HUES48 (cell line): ENCODE data around the gene FBXL12.
A peak's percentile ranks its signal among the peaks of the same experiment; 100 is the strongest.

Experiments used
- H3K27ac ChIP-seq: one replicate; pipeline ENCODE4 v1.7.0; 2013; ENCODE audit warnings: low read depth, low read length, inconsistent platforms
- H3K27me3 ChIP-seq: 2 replicates; pipeline ENCODE4 v1.6.1; 2013; ENCODE audit warnings: mild to moderate bottlenecking, low read length; ENCODE audit not compliant: control insufficient read depth, insufficient read depth
- H3K36me3 ChIP-seq: 2 replicates; pipeline ENCODE4 v1.6.1; 2013; ENCODE audit warnings: low read length; ENCODE audit not compliant: control insufficient read depth, insufficient read depth
- H3K4me1 ChIP-seq: 2 replicates; pipeline ENCODE4 v1.6.1; 2013; ENCODE audit warnings: mild to moderate bottlenecking, low read length; ENCODE audit not compliant: control insufficient read depth, insufficient read depth
- H3K4me3 ChIP-seq: 2 replicates; pipeline ENCODE4 v1.5.1; 2013; ENCODE audit warnings: mild to moderate bottlenecking, low read depth, low read length
- H3K9ac ChIP-seq: 2 replicates; pipeline ENCODE4 v1.6.1; 2013; ENCODE audit warnings: mild to moderate bottlenecking, low read depth, low read length, moderate library complexity
- H3K9me3 ChIP-seq: 2 replicates; pipeline ENCODE4 v1.6.1; 2013; ENCODE audit warnings: low read length; ENCODE audit not compliant: control insufficient read depth, insufficient read depth

Gene FBXL12, protein sequence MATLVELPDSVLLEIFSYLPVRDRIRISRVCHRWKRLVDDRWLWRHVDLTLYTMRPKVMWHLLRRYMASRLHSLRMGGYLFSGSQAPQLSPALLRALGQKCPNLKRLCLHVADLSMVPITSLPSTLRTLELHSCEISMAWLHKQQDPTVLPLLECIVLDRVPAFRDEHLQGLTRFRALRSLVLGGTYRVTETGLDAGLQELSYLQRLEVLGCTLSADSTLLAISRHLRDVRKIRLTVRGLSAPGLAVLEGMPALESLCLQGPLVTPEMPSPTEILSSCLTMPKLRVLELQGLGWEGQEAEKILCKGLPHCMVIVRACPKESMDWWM

DNA sequence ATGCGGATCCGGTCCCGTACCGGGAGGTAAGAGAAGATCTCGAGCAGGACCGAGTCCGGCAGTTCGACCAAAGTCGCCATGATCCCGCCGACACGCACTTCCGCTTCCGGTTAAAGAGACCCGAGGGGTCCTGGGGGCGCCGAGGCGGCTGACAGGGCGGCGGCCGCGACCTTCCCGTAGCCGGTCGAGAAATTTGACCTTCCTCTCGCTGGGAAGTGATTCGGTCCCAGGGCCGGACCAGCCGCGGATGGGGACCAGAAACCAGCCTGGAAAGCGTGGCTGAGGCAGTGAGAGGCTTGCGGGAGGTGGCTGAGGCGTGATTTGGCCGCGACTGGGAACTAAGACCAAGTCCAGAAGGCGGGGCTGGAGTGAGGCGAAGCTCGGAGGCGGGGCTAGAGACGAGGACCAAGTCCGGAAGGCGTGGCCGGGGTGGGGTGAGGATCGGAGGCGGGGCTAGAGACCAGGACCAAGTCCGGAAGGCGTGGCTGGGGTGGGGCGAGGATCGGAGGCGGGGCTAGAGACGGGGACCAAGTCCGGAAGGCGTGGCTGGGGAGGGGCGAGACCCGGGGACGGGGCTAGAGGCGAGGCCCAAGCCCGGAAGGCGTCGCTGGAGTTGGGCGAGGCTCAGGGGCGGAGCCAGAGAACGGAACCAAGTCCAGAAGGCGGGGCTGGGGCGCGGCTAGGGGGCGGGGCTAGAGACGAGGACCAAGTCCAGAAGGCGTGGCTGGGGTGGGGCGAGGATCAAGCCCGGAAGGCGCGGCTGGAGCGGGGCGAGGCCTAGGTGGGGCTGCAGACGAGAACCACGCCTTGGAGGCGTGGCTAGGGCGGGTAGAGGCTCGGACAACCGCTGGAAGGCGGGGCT lies at the start of gene FBXL12:
Gene FBXL12, minus strand, starts transcription at position 346 of the 862 bp plus-strand sequence. Its CDS starts 266 bp downstream, at position 80.
- H3K27me3 ChIP-seq, result no peaks in the 10 kb centered on the region
- H3K9ac ChIP-seq, result peak within 1 kb of the TSS; percentile 84
- no peaks in the 10 kb centered on the region for H3K9me3 ChIP-seq
- H3K4me3 ChIP-seq, result peak within 1 kb of the TSS; percentile 87
- peaks cover 6% of the 10 kb centered on the region for H3K4me1 ChIP-seq
- H3K27ac ChIP-seq, result peak within 1 kb of the TSS; percentile 97
- H3K36me3 ChIP-seq, result no peaks in the 10 kb centered on the region

DNA sequence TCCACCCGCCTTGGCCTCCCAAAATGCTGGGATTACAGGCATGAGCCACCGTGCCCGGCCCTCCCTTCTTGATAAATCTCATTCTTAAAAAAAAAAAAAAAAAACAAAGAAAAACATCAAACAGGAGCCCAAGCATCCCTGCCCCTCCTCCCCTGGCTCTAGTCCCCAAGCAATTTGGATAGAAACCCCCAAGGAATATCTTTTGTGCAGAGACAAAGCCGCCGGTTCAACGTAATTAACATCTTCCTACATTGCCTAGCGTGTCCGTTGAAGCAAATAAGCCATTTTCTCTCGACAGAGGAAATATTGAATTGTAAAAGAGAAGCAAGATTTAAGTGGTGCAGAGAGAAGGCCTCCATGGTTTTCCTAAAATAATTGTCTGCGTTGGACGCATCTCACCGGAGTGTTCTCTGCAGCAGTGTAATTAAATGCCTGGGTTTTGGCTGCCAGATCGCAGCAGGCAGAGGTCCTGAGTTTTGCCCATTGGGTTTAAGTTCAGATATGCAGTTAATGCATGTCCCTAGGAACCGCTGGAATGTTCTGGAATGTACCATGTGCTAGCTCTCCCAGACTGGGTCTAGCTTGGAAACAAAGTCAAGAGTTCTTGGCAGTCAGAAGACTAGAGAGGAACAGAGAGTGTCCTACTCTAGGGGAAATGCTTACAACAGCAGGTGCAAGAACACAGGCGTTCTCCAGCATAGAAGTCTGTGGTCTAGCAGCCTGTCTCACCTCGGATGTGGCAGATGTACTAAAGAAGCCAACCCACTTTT lies 47.0 kb upstream of the FBXL12 start:
- 0 out of 2 replicates have a peak overlapping the region, but pooled peaks have one; percentile 11 for H3K9ac ChIP-seq
- peaks cover 7% of the 10 kb centered on the region; the same call in 1 of the 2 replicates for H3K4me1 ChIP-seq
- H3K27me3 ChIP-seq, result no peaks in the 10 kb centered on the region
- peak overlapping the region; percentile 74 for H3K27ac ChIP-seq
- no peaks in the 10 kb centered on the region for H3K9me3 ChIP-seq
- H3K36me3 ChIP-seq, result no peaks in the 10 kb centered on the region
- no peak overlapping the region for H3K4me3 ChIP-seq

DNA sequence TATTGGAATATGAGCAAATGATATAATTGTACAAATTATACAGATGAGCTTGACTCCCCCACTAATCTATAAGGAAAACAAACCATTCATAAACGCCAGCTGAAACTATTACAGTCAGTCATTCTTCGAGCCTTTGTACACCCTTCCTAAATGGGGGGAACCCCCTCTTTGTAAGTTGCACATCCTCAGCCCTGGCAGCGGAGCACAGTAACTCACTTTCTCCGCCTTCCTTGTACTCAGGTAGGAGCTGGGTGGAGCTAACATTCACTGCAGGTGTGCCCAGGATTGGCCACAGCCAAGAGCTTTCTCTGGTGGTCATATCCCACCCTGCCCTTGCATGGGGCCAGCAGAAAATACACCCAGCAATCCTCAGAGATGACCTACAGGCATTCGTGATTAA lies 44.9 kb upstream of the FBXL12 start:
- H3K4me1 ChIP-seq, result peaks cover 7% of the 10 kb centered on the region; the same call in 1 of the 2 replicates
- H3K9me3 ChIP-seq, result no peaks in the 10 kb centered on the region
- H3K27ac ChIP-seq, result no peak overlapping the region
- no peak overlapping the region for H3K9ac ChIP-seq
- H3K4me3 ChIP-seq, result no peak overlapping the region
- no peaks in the 10 kb centered on the region for H3K27me3 ChIP-seq
- H3K36me3 ChIP-seq, result peaks cover 4% of the 10 kb centered on the region; the same call in 1 of the 2 replicates

DNA sequence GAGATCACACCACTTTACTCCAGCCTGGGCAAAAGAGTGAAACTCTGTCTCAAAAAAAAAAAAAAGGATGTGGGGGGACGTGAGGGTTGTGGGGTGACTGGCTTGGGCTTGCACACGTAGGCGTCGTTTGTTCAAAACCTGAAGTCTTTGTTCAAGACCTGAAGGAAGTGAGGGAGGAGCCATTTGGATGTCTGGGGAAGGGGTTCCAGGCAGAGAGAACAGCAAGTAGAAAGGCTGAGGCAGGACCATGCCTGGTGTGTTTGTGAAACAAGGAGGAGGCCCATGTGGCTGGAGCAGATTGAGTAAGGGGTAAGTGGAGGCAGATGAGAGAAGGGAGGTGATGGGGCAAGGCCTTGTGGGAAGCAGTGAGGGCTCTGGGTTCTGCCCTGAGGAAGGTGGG lies 44.1 kb upstream of the FBXL12 start:
- Histone ChIP-seq H3K27me3 (no peaks in the 10 kb centered on the region), H3K4me3 (no peak overlapping the region), H3K9me3 (no peaks in the 10 kb centered on the region), H3K4me1 (peaks cover 7% of the 10 kb centered on the region; the same call in 1 of the 2 replicates), H3K9ac (no peak overlapping the region), H3K36me3 (peaks cover 4% of the 10 kb centered on the region; the same call in 1 of the 2 replicates), H3K27ac (no peak overlapping the region)

DNA sequence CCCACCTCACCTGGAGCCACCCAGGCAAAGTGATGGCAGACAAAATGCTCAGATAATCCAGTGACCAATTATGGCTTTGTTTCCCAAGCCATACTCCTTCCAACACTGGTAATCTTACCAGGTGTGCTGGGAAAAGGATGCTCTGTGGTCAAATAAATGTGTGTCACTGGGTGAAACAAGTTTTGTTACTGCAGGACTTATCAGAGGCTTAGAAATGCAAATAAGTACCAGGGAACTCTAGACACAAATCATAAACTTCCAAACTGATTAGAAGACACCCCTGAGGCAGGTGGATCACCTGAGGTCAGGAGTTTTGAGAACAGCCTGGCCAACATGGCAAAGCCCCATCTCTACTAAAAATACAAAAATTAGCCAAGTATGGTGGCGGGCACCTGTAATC lies 42.6 kb upstream of the FBXL12 start:
- Histone ChIP-seq H3K36me3 (peaks cover 19% of the 10 kb centered on the region), H3K9ac (no peak overlapping the region), H3K4me3 (no peak overlapping the region), H3K9me3 (no peaks in the 10 kb centered on the region), H3K4me1 (peaks cover 7% of the 10 kb centered on the region; the same call in 1 of the 2 replicates), H3K27ac (no peak overlapping the region), H3K27me3 (no peaks in the 10 kb centered on the region)

DNA sequence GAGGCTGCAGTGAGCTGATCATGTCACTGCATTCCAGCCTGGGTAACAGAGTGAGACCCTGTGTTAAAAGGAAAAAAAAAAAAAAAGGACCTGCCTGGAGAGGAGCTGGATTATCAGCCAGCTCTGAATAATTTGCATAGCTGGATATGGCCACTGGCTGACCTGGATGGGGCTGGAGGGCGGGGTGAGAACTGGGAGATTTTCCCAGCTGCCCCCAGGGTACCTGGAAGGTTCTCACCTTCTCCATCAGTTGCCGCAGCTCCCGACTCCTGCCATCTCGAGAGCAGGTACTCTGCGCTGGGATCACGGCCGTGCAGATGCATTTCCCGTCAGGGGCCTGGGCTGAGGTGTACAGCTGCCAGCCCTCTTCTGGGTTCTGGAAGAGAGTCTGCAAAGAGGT lies 41.5 kb upstream of the FBXL12 start:
- Histone ChIP-seq H3K27me3 (no peaks in the 10 kb centered on the region), H3K9ac (no peak overlapping the region), H3K36me3 (peaks cover 25% of the 10 kb centered on the region), H3K9me3 (no peaks in the 10 kb centered on the region), H3K4me3 (no peak overlapping the region), H3K27ac (no peak overlapping the region), H3K4me1 (no peaks in the 10 kb centered on the region)

DNA sequence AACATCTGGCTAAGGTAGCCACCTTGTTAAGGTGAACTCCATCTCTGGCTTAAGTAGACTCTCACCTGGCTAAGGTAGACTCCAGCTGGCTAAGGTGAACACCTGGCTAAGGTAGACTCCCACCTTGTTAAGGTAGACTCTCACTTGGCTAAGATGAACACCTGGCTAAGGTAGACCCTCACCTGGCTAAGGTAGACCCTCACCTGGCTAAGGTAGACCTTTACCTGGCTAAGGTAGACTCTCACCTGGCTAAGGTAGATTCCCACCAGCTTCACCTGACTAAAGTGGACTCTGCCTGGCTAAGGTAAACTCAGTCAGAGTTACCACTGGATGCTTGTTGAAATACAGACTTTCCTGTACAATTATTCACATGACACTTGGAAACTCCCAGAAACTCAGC lies 39.9 kb upstream of the FBXL12 start:
- H3K9me3 ChIP-seq, result no peaks in the 10 kb centered on the region
- H3K27ac ChIP-seq, result no peak overlapping the region
- no peaks in the 10 kb centered on the region for H3K27me3 ChIP-seq
- H3K4me3 ChIP-seq, result no peak overlapping the region
- no peaks in the 10 kb centered on the region for H3K4me1 ChIP-seq
- H3K36me3 ChIP-seq, result peaks cover 34% of the 10 kb centered on the region
- no peak overlapping the region for H3K9ac ChIP-seq

DNA sequence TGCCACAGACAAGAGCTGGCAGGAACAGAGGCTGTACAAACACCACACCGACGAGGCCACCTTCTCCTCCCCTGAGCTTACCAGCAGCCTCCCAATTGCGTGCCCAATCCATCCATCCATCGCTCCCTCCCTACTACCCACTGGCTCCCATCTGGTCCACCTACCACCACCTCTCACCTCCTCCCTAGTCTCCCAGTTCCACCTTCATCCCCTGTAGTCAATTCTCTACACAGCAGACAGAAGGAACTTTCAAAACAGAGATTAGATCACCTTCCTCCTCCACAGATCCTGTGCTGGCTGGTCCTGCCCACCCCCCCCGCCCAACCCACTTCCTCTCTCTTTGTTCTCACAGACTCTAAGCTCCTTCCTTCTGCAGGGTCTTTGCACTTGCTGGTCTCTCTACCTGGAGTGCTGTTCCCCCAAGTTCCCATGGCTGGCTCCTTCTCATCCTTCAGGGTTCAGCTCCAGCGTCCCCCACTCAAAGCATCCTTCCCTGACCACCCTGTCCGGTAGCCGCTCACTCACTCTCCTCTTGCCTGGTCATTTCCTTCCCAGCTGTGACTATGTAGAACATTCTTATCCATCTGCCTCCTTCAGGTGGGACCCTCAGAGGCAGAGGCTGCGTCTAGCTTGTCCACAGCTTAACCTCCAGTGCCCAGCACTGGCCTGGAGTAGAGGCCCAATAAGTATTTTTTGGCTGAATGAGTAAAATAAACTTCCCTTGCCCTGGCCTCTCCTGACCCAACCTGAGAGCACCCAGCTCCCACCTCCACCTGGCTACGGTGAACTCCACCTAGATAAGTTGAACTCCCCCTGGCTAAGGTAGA lies 39.3 kb upstream of the FBXL12 start:
- Histone ChIP-seq H3K27me3 (no peaks in the 10 kb centered on the region), H3K4me3 (no peak overlapping the region), H3K36me3 (peaks cover 34% of the 10 kb centered on the region), H3K4me1 (no peaks in the 10 kb centered on the region), H3K9me3 (no peaks in the 10 kb centered on the region), H3K9ac (no peak overlapping the region), H3K27ac (no peak overlapping the region)

DNA sequence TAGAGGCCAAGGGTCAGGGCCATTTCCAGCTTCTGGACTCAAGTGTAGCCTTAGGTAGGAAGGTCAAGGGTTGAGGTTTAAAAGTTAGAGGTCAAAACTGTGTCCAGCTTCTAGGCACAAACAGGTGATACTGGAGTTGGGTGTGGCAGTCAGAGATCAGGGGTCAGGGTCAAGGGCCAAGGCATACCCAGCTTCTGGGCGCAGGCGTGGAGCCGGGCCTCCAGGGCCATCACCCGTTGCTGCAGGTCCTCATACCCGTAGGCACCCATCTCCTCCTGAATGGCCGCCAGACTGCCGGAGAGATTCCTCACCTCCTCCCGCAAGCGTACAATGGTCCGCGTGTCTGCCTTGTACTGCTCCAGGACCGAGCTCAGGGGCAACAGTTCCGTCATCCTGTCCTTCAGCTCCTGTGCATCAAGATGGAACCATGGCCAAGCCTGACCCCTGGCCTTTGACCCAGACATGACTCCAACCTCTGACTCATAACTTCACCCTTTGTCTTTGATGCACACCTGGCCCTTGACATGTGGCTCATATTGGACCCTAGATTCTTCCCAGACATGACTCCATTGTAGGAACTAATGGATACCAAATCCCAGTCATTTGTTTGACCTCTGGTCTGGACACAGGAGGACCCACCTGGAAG lies 38.3 kb upstream of the FBXL12 start:
- H3K9ac ChIP-seq, result no peak overlapping the region
- no peaks in the 10 kb centered on the region for H3K9me3 ChIP-seq
- no peaks in the 10 kb centered on the region for H3K27me3 ChIP-seq
- peaks cover 40% of the 10 kb centered on the region for H3K36me3 ChIP-seq
- H3K4me3 ChIP-seq, result no peak overlapping the region
- no peaks in the 10 kb centered on the region for H3K4me1 ChIP-seq
- H3K27ac ChIP-seq, result no peak overlapping the region

DNA sequence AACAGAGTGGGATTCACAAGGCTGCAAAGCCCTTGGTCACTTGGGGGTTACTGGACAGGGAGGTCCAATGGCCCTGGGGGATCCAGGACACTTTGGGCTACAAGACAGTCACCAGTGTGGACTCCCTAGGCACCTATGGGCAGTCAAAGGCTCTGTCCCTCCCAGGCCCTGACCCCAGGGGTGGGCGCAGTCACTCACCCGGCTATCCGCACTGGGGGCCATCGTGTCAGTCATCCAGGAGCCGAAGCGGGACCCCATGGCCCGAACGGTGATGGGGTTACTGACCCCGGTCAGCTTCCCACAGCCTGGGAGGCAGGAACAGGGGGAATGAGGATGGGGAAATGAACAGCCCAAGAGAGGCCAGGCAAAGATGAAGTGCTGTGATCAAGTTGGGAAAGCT lies 37.7 kb upstream of the FBXL12 start:
- Histone ChIP-seq H3K4me3 (no peak overlapping the region), H3K36me3 (peaks cover 40% of the 10 kb centered on the region), H3K9me3 (no peaks in the 10 kb centered on the region), H3K27me3 (no peaks in the 10 kb centered on the region), H3K9ac (no peak overlapping the region), H3K27ac (no peak overlapping the region), H3K4me1 (no peaks in the 10 kb centered on the region)
